ENCODE measurements around the gene TFG. TPM values are rescaled to one million over a fixed set of nuclear protein-coding genes. Genes with fewer than 3 reads are reported as not detected.

Gene TFG
- total RNA-seq, 1 donor from 2014 or later: 56.1 TPM

GRCh38 chr3:100789579-100789978 is 80.3 kb downstream of the TFG start:
- intact Hi-C loops (cut with micrococcal nuclease): no loop called here

- intact Hi-C loops (cut with micrococcal nuclease): loop anchor here (2.0 to 10.0 kb wide), 3 partner anchors 142 to 480 kb away; no protein-coding TSS in a partner anchor
Measured at GRCh38 chr3:100796556-100796955, 87.3 kb downstream of the TFG start.

GRCh38 chr3:100798012-100798411 is 88.7 kb downstream of the TFG start:
- intact Hi-C loops (cut with micrococcal nuclease): loop anchor here (10.0 kb wide), 2 partner anchors 143 to 333 kb away; no protein-coding TSS in a partner anchor

Other genes with a start within 250 kb of the TFG start
- 0.32 and 0.68 TPM in 2 replicates for gene TMEM45A, start 216.9 kb upstream of the TFG start, total RNA-seq
- gene ADGRG7, start 99.9 kb upstream of the TFG start, total RNA-seq: not detected in 2 replicates

Data from T-helper 2 cell treated with Interferon-gamma antibody and Interleukin-4, amounts not matched to agents 100 ng/mL and 5 ng/mL, for 36 hours (primary cell).